HL-60 (cell line): ENCODE data around the gene TNFSF8.

Experiments
- DNase-seq, 2 experiments: peaks; one replicate each; pipeline ENCODE4 v3.0.0-alpha.2; 2010 to 2020; ENCODE audit warnings: low read depth in 1 of 2, low spot score in 1 of 2
- H3K27ac ChIP-seq: fragments of 250-450 bp; sonication (Bioruptor Pico); replicated peaks from 2 replicates; pipeline ENCODE4 v1.5.1; 2020; ENCODE audit warnings: mild to moderate bottlenecking, moderate library complexity
- H3K27me3 ChIP-seq: fragments of 250-450 bp; sonication (Bioruptor Pico); 2 replicates; pipeline ENCODE4 v1.5.1; 2021; ENCODE audit warnings: mild to moderate bottlenecking, moderate library complexity; ENCODE audit not compliant: insufficient read depth, poor library complexity, severe bottlenecking
- H3K4me3 ChIP-seq: replicated peaks from 2 replicates; pipeline ENCODE4 v1.5.1; 2011; ENCODE audit warnings: mild to moderate bottlenecking, control low read depth, low read length; ENCODE audit not compliant: insufficient read depth
- CTCF ChIP-seq: IDR thresholded peaks from one replicate; pipeline ENCODE4 v1.5.1; 2011; ENCODE audit warnings: low read length, control low read depth, inconsistent platforms; ENCODE audit not compliant: insufficient read depth
- GABPA ChIP-seq: IDR thresholded peaks from 2 replicates; pipeline ENCODE4 v1.6.1; 2012; ENCODE audit warnings: low read depth
- POLR2AphosphoS5 ChIP-seq: IDR thresholded peaks from 2 replicates; pipeline ENCODE4 v1.6.1; 2012; ENCODE audit warnings: low read depth
- REST ChIP-seq: IDR thresholded peaks from 2 replicates; pipeline ENCODE4 v1.6.1; 2012; ENCODE audit warnings: low read depth; ENCODE audit not compliant: insufficient replicate concordance
- SPI1 ChIP-seq: IDR thresholded peaks from 2 replicates; pipeline ENCODE4 v1.6.1; 2012; ENCODE audit warnings: low read depth, mild to moderate bottlenecking, borderline replicate concordance

The TNFSF8 gene

DNA sequence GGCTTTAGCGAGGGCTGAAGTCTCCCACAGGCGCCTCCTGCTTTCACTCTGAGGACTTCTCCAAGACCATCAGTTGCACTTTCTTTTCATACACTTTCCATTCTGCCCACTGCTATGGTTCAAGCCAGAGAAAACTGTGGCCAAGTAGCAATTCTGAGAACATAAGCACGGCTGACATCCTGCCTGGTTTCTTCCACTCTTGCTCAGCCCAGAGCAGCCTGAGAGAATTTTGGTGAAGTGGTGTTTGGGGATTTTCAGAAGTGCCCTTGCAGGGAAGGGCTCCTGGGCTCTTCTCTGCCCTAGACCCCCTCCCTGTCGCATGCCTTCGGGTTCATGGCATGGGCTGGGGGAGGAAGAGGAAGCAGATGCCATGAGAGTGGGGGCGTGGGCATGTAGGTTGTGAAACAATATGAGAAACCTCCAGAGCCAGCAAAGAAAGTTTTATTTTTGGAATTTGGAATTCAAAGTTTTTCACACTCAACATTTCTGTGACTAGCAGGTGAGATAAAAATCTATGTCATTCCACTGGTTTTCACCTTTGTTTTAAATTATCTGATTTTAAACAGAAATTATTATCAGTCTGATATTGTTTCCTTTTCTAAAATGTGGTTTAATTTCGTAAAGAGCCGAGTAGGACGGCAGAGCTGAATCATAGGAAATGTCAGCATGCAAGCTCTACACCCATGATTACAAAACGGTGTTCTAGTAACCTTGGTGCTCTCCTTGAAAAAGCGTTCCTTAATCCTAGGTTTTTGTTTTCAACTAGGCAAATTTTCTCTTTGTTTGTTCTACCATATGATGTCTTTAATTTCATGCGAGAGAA, 27.8 kb upstream of the TNFSF8 start:
- H3K4me3 ChIP-seq, result no peak overlapping the region
- no peaks in the 10 kb centered on the region for H3K27me3 ChIP-seq
- TF ChIP-seq SPI1, result peak; percentile 71
- no peak for TF ChIP-seq CTCF
- peak; percentile 90 for TF ChIP-seq POLR2AphosphoS5
- TF ChIP-seq REST, result no peak
- TF ChIP-seq GABPA, result peak; percentile 23; the same call in 1 of the 2 replicates
- DNase-seq, result peak; percentile 70 to 95
- H3K27ac ChIP-seq, result peak overlapping the region; percentile 84

DNA sequence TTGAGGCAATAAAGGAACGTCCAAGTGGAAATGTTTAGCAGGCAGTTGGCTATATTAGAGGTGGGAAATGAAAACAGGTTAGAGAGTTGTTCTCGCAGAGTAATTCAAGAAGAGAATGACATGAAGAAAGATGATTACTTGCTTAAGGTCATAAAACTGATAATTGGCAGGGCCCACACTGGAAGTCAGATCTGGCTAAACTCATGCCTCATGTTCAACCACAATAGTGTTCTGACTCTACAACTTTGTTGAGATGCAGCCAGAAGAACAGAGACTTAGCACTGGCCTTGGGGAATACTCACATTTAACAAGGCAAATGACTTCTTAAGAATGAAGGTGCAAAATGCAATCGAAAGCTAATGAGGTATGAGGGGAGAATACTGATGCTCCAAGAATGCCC, 27.2 kb upstream of the TNFSF8 start:
- H3K27ac ChIP-seq, result peak overlapping the region; percentile 84
- TF ChIP-seq CTCF (no peak), GABPA (no peak), REST (no peak), POLR2AphosphoS5 (no peak), SPI1 (no peak)
- no peak overlapping the region for H3K4me3 ChIP-seq
- no peak for DNase-seq
- no peaks in the 10 kb centered on the region for H3K27me3 ChIP-seq

- no peaks in the 10 kb centered on the region for H3K27me3 ChIP-seq
- H3K27ac ChIP-seq, result peak overlapping the region; percentile 37
- peak in 1 of 2 experiments; percentile 22 for DNase-seq
- no peak overlapping the region for H3K4me3 ChIP-seq
- no peak for TF ChIP-seq CTCF
- TF ChIP-seq REST, result no peak
- no peak for TF ChIP-seq POLR2AphosphoS5
- TF ChIP-seq GABPA, result no peak
- peak; percentile 98 for TF ChIP-seq SPI1
Measured at GRCh38 chr9:114954956-114955582, 24.7 kb upstream of the TNFSF8 start.
